ENCODE data around the gene APOL5.
A peak's percentile ranks its signal among the peaks of the same experiment; 100 is the strongest.
"Not testable (repeated sequence)": the region's sequence is repeated elsewhere in the genome, so short reads cannot be mapped to it uniquely, and the experiment has no call there.

Gene APOL5, protein sequence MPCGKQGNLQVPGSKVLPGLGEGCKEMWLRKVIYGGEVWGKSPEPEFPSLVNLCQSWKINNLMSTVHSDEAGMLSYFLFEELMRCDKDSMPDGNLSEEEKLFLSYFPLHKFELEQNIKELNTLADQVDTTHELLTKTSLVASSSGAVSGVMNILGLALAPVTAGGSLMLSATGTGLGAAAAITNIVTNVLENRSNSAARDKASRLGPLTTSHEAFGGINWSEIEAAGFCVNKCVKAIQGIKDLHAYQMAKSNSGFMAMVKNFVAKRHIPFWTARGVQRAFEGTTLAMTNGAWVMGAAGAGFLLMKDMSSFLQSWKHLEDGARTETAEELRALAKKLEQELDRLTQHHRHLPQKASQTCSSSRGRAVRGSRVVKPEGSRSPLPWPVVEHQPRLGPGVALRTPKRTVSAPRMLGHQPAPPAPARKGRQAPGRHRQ

GRCh38 chr22:35717572-35717971 lies at the start of gene APOL5:
Gene APOL5, plus strand, starts transcription at chr22:35717872. Its CDS starts 0 bp downstream, at chr22:35717872.
- H3K36me3 ChIP-seq (ENCODE audit: low read length) = no peaks in the 10 kb centered on the region
- no peak within 1 kb of the TSS for H3K9ac ChIP-seq (ENCODE audit: low read length)
- H4K20me1 ChIP-seq (ENCODE audit: low read depth, low read length) = no peaks in the 10 kb centered on the region
- no peak within 1 kb of the TSS for H3K4me3 ChIP-seq (ENCODE audit: insufficient read depth, low read length, poor library complexity, severe bottlenecking)
- H2AFZ ChIP-seq (ENCODE audit: low read depth, low read length, severe bottlenecking) = no peak within 1 kb of the TSS
- no peaks in the 10 kb centered on the region for H3K27me3 ChIP-seq (ENCODE audit: low read length)
- H3K9me2 ChIP-seq (replicated peaks; ENCODE audit: insufficient read depth, low read length) = no peaks in the 10 kb centered on the region
- TF ChIP-seq, protein P1, sequence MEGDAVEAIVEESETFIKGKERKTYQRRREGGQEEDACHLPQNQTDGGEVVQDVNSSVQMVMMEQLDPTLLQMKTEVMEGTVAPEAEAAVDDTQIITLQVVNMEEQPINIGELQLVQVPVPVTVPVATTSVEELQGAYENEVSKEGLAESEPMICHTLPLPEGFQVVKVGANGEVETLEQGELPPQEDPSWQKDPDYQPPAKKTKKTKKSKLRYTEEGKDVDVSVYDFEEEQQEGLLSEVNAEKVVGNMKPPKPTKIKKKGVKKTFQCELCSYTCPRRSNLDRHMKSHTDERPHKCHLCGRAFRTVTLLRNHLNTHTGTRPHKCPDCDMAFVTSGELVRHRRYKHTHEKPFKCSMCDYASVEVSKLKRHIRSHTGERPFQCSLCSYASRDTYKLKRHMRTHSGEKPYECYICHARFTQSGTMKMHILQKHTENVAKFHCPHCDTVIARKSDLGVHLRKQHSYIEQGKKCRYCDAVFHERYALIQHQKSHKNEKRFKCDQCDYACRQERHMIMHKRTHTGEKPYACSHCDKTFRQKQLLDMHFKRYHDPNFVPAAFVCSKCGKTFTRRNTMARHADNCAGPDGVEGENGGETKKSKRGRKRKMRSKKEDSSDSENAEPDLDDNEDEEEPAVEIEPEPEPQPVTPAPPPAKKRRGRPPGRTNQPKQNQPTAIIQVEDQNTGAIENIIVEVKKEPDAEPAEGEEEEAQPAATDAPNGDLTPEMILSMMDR (IDR thresholded peaks at IDR 0.05; ENCODE audit: insufficient read depth, low read length, poor library complexity, severe bottlenecking) = no peak
- no peak for TF ChIP-seq EZH2phosphoT487 (conservative IDR thresholded peaks at IDR 0.05; ENCODE audit: low read length)
- H3F3A ChIP-seq (ENCODE audit: insufficient read depth) = no peaks in the 10 kb centered on the region
- no peak within 1 kb of the TSS for H3K4me2 ChIP-seq (ENCODE audit: low read depth, low read length, poor library complexity, severe bottlenecking)
- no peaks in the 10 kb centered on the region for H3K79me2 ChIP-seq (ENCODE audit: insufficient read depth, low read length)
- H3K9me3 ChIP-seq (ENCODE audit: insufficient read depth, low read length) = no peaks in the 10 kb centered on the region
- H3K27ac ChIP-seq (ENCODE audit: low read depth, low read length) = no peak within 1 kb of the TSS

- Histone ChIP-seq H3K9me3 (ENCODE audit: insufficient read depth, low read length) (peaks cover 18% of the 10 kb centered on the region; the same call in 1 of the 2 replicates), H4K20me1 (ENCODE audit: low read depth, low read length) (no peaks in the 10 kb centered on the region), H3K27ac (ENCODE audit: low read depth, low read length) (no peak overlapping the region), H3K79me2 (ENCODE audit: insufficient read depth, low read length) (no peaks in the 10 kb centered on the region), H3K4me2 (ENCODE audit: low read depth, low read length, poor library complexity, severe bottlenecking) (no peak overlapping the region), H3K9me2 (replicated peaks; ENCODE audit: insufficient read depth, low read length) (no peaks in the 10 kb centered on the region), H3K27me3 (ENCODE audit: low read length) (no peaks in the 10 kb centered on the region), H3F3A (ENCODE audit: insufficient read depth) (peaks cover 3% of the 10 kb centered on the region; the same call in 1 of the 2 replicates), H3K9ac (ENCODE audit: low read length) (no peak overlapping the region), H3K36me3 (ENCODE audit: low read length) (no peaks in the 10 kb centered on the region), H3K4me3 (ENCODE audit: insufficient read depth, low read length, poor library complexity, severe bottlenecking) (no peak overlapping the region), H2AFZ (ENCODE audit: low read depth, low read length, severe bottlenecking) (no peak overlapping the region)
- TF ChIP-seq EZH2phosphoT487 (conservative IDR thresholded peaks at IDR 0.05; ENCODE audit: low read length) = no peak
- TF ChIP-seq, protein P1 (IDR thresholded peaks at IDR 0.05; ENCODE audit: insufficient read depth, low read length, poor library complexity, severe bottlenecking) = no peak
Measured at GRCh38 chr22:35674335-35674734, 43.3 kb upstream of the APOL5 start.

DNA sequence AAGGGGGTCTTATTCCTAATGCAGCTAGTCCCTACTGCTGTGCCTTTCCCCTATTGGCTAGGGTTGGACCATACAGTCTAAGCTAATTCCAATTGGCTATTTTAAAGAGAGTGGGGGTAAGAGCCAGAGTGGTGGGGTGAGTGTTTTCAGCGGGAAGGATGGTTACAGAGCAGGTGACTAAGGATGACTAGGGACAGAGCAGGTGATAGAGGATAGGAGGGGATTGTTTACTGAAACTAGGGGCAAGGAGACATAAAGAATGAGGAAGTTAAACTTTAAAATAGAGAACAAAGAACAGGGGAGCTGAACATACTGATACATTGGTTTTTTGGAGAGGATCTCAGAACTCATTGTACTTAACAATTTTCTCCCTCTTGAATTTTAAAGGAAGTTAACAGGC lies 41.6 kb upstream of the APOL5 start:
- Histone ChIP-seq H3K27ac (ENCODE audit: low read depth, low read length) (peak overlapping the region; percentile 46), H3K9me3 (ENCODE audit: insufficient read depth, low read length) (peaks cover 18% of the 10 kb centered on the region; the same call in 1 of the 2 replicates)
- H2AFZ ChIP-seq (ENCODE audit: low read depth, low read length, severe bottlenecking); H3K79me2 ChIP-seq (ENCODE audit: insufficient read depth, low read length); H3K9me2 ChIP-seq (replicated peaks; ENCODE audit: insufficient read depth, low read length); H4K20me1 ChIP-seq (ENCODE audit: low read depth, low read length); H3K27me3 ChIP-seq (ENCODE audit: low read length); H3K4me3 ChIP-seq (ENCODE audit: insufficient read depth, low read length, poor library complexity, severe bottlenecking); H3K4me2 ChIP-seq (ENCODE audit: low read depth, low read length, poor library complexity, severe bottlenecking); H3F3A ChIP-seq (ENCODE audit: insufficient read depth); H3K36me3 ChIP-seq (ENCODE audit: low read length); H3K9ac ChIP-seq (ENCODE audit: low read length): not testable (repeated sequence)

Measured in SU-DHL-6 (cell line).